ENCODE measurements around the gene SLC2A4RG. TPM values are rescaled to one million over a fixed set of nuclear protein-coding genes. Genes with fewer than 3 reads are reported as not detected.

Gene SLC2A4RG
- total RNA-seq, 5 donors from 2014 or later (not counting 1 experiment from before 2014, with no cell fraction given): 110 to 173 (median 135) TPM

GRCh38 chr20:63755933-63756647 lies 16.5 kb downstream of the SLC2A4RG start:
- no peaks in the 10 kb centered on the region for H3K36me3 ChIP-seq (ENCODE audit: control insufficient read depth in 2 of 2, extremely low read depth in 1 of 2, insufficient read depth in 1 of 2, low read length in 1 of 2)

GRCh38 chr20:63756648-63756991 lies 17.0 kb downstream of the SLC2A4RG start:
- Mint-ChIP-seq H3K4me3 (peak overlapping the region in 1 of 3 donors; percentile 20), H3K27me3 (no peaks in the 10 kb centered on the region), H3K36me3 (no peaks in the 10 kb centered on the region), H3K9me3 (no peaks in the 10 kb centered on the region), H3K27ac (no peak overlapping the region), H3K4me1 (peaks cover 14 to 28% (median 15%) of the 10 kb centered on the region in 3 donors)
- Histone ChIP-seq H3K36me3 (ENCODE audit: control insufficient read depth in 2 of 2, extremely low read depth in 1 of 2, insufficient read depth in 1 of 2, low read length in 1 of 2) (no peaks in the 10 kb centered on the region), H3K4me1 (ENCODE audit: control insufficient read depth in 1 of 2, extremely low read depth in 1 of 2, insufficient read depth in 2 of 2, low read length in 2 of 2) (peaks cover 4 to 16% of the 10 kb centered on the region in 2 experiments), H3K27ac (ENCODE audit: low read length) (no peak overlapping the region), H3K27me3 (replicated peaks in 1 of 2; ENCODE audit: control insufficient read depth in 2 of 2, extremely low read depth in 1 of 2, insufficient read depth in 2 of 2, low read length in 1 of 2) (no peaks in the 10 kb centered on the region), H3K4me3 (ENCODE audit: control insufficient read depth in 1 of 2, extremely low read depth in 1 of 2, low read length in 1 of 2) (no peak overlapping the region), H3K9me3 (no peaks in the 10 kb centered on the region)
- CTCF ChIA-PET: no interaction called here
- POLR2A ChIA-PET: interaction anchor here in 1 of 2 donors (1.0 kb wide), 1 partner anchor 12 kb away, joined by 3 read pairs; no protein-coding TSS in a partner anchor
- DNase-seq: peak in 1 of 35 experiments; percentile 14
- peak in 2 of 4 experiments; percentile 64 to 69 for ATAC-seq (replicated peaks in 1 of 4)
- 51% methylated on average over 3 of the region's 8 CpGs for WGBS (ENCODE audit: insufficient coverage)

More at GRCh38 chr20:63755933-63756647, 16.5 kb downstream of the SLC2A4RG start:
- H3K9me3 ChIP-seq: no peaks in the 10 kb centered on the region
- ChIA-PET CTCF (no interaction called here), POLR2A (interaction anchor here in 1 of 2 donors (1.0 kb wide), 1 partner anchor 12 kb away, joined by 3 read pairs; no protein-coding TSS in a partner anchor)
- H3K36me3 Mint-ChIP-seq: no peaks in the 10 kb centered on the region
- WGBS (ENCODE audit: insufficient coverage): 93% methylated on average over 13 of the region's 18 CpGs
- H3K27ac Mint-ChIP-seq: no peak overlapping the region
- no peak overlapping the region for H3K4me3 ChIP-seq (ENCODE audit: control insufficient read depth in 1 of 2, extremely low read depth in 1 of 2, low read length in 1 of 2)
- no peak for ATAC-seq (replicated peaks in 1 of 4)
- no peaks in the 10 kb centered on the region for H3K27me3 Mint-ChIP-seq
- no peak overlapping the region for H3K27ac ChIP-seq (ENCODE audit: low read length)
- H3K27me3 ChIP-seq (replicated peaks in 1 of 2; ENCODE audit: control insufficient read depth in 2 of 2, extremely low read depth in 1 of 2, insufficient read depth in 2 of 2, low read length in 1 of 2): no peaks in the 10 kb centered on the region
- no peak for DNase-seq
- peaks cover 17 to 31% (median 17%) of the 10 kb centered on the region in 3 donors for H3K4me1 Mint-ChIP-seq
- peaks cover 7 to 21% of the 10 kb centered on the region in 2 experiments for H3K4me1 ChIP-seq (ENCODE audit: control insufficient read depth in 1 of 2, extremely low read depth in 1 of 2, insufficient read depth in 2 of 2, low read length in 2 of 2)
- H3K4me3 Mint-ChIP-seq: peak overlapping the region in 1 of 3 donors; percentile 20
- no peaks in the 10 kb centered on the region for H3K9me3 Mint-ChIP-seq

- Histone ChIP-seq H3K27me3 (replicated peaks in 1 of 2; ENCODE audit: control insufficient read depth in 2 of 2, extremely low read depth in 1 of 2, insufficient read depth in 2 of 2, low read length in 1 of 2) (no peaks in the 10 kb centered on the region), H3K9me3 (no peaks in the 10 kb centered on the region), H3K4me1 (ENCODE audit: control insufficient read depth in 1 of 2, extremely low read depth in 1 of 2, insufficient read depth in 2 of 2, low read length in 2 of 2) (peaks cover 4 to 5% of the 10 kb centered on the region in 2 experiments), H3K36me3 (ENCODE audit: control insufficient read depth in 2 of 2, extremely low read depth in 1 of 2, insufficient read depth in 1 of 2, low read length in 1 of 2) (no peaks in the 10 kb centered on the region), H3K27ac (ENCODE audit: low read length) (no peak overlapping the region), H3K4me3 (ENCODE audit: control insufficient read depth in 1 of 2, extremely low read depth in 1 of 2, low read length in 1 of 2) (no peak overlapping the region)
- Mint-ChIP-seq H3K4me3 (no peak overlapping the region), H3K9me3 (no peaks in the 10 kb centered on the region), H3K27me3 (no peaks in the 10 kb centered on the region), H3K27ac (peak overlapping the region in 1 of 2 donors; percentile 8), H3K36me3 (no peaks in the 10 kb centered on the region), H3K4me1 (peaks cover 7 to 23% (median 10%) of the 10 kb centered on the region in 3 donors)
- ATAC-seq (replicated peaks in 1 of 4) (no peak), DNase-seq (no peak)
- 73% methylated on average over 2 of the region's 7 CpGs for WGBS (ENCODE audit: insufficient coverage)
- ChIA-PET POLR2A (interaction anchor here in 1 of 2 donors (0.6 kb wide), 1 partner anchor 217 kb away, joined by 3 read pairs; no protein-coding TSS in a partner anchor), CTCF (no interaction called here)
Measured at GRCh38 chr20:63758152-63758551, 18.6 kb downstream of the SLC2A4RG start.

GRCh38 chr20:63759377-63759901 lies 19.9 kb downstream of the SLC2A4RG start:
- no peak overlapping the region for H3K27ac ChIP-seq (ENCODE audit: low read length)
- 33% methylated on average over 1 of the region's 7 CpGs for WGBS (ENCODE audit: insufficient coverage)

GRCh38 chr20:63765082-63765873 lies 25.7 kb downstream of the SLC2A4RG start:
- H3K27me3 Mint-ChIP-seq: no peaks in the 10 kb centered on the region

More at GRCh38 chr20:63759377-63759901, 19.9 kb downstream of the SLC2A4RG start:
- ChIA-PET CTCF (interaction anchor here in 1 of 2 donors (0.6 kb wide), 1 partner anchor 88 kb away, joined by 3 read pairs; no protein-coding TSS in a partner anchor), POLR2A (no interaction called here)
- Mint-ChIP-seq H3K4me1 (peaks cover 5 to 23% (median 9%) of the 10 kb centered on the region in 3 donors), H3K36me3 (no peaks in the 10 kb centered on the region), H3K27me3 (no peaks in the 10 kb centered on the region), H3K9me3 (no peaks in the 10 kb centered on the region), H3K27ac (no peak overlapping the region), H3K4me3 (no peak overlapping the region)
- H3K27me3 ChIP-seq (replicated peaks in 1 of 2; ENCODE audit: control insufficient read depth in 2 of 2, extremely low read depth in 1 of 2, insufficient read depth in 2 of 2, low read length in 1 of 2): no peaks in the 10 kb centered on the region
- no peaks in the 10 kb centered on the region for H3K36me3 ChIP-seq (ENCODE audit: control insufficient read depth in 2 of 2, extremely low read depth in 1 of 2, insufficient read depth in 1 of 2, low read length in 1 of 2)
- H3K4me3 ChIP-seq (ENCODE audit: control insufficient read depth in 1 of 2, extremely low read depth in 1 of 2, low read length in 1 of 2): no peak overlapping the region
- H3K4me1 ChIP-seq (ENCODE audit: control insufficient read depth in 1 of 2, extremely low read depth in 1 of 2, insufficient read depth in 2 of 2, low read length in 2 of 2): peaks cover 4 to 5% of the 10 kb centered on the region in 2 experiments
- DNase-seq: no peak
- ATAC-seq (replicated peaks in 1 of 4): no peak
- no peaks in the 10 kb centered on the region for H3K9me3 ChIP-seq

GRCh38 chr20:63765902-63766301 lies 26.3 kb downstream of the SLC2A4RG start:
- H3K4me3 Mint-ChIP-seq: no peak overlapping the region
- Histone ChIP-seq H3K27me3 (replicated peaks in 1 of 2; ENCODE audit: control insufficient read depth in 2 of 2, extremely low read depth in 1 of 2, insufficient read depth in 2 of 2, low read length in 1 of 2) (peaks cover 0 to 22% of the 10 kb centered on the region in 2 experiments), H3K36me3 (ENCODE audit: control insufficient read depth in 2 of 2, extremely low read depth in 1 of 2, insufficient read depth in 1 of 2, low read length in 1 of 2) (no peaks in the 10 kb centered on the region), H3K9me3 (no peaks in the 10 kb centered on the region), H3K4me1 (ENCODE audit: control insufficient read depth in 1 of 2, extremely low read depth in 1 of 2, insufficient read depth in 2 of 2, low read length in 2 of 2) (no peaks in the 10 kb centered on the region), H3K27ac (ENCODE audit: low read length) (no peak overlapping the region), H3K4me3 (ENCODE audit: control insufficient read depth in 1 of 2, extremely low read depth in 1 of 2, low read length in 1 of 2) (no peak overlapping the region)
- no peaks in the 10 kb centered on the region for H3K27me3 Mint-ChIP-seq
- no peaks in the 10 kb centered on the region for H3K9me3 Mint-ChIP-seq
- ChIA-PET POLR2A (no interaction called here), CTCF (interaction anchor here in 1 of 2 donors (0.7 kb wide), 1 partner anchor 19 kb away, joined by 6 read pairs; no protein-coding TSS in a partner anchor)
- DNase-seq (no peak), ATAC-seq (replicated peaks in 1 of 4) (no peak)
- WGBS (ENCODE audit: insufficient coverage): 92% methylated on average over 4 of the region's 7 CpGs
- no peak overlapping the region for H3K27ac Mint-ChIP-seq
- H3K36me3 Mint-ChIP-seq: no peaks in the 10 kb centered on the region
- H3K4me1 Mint-ChIP-seq: no peaks in the 10 kb centered on the region

More at GRCh38 chr20:63765082-63765873, 25.7 kb downstream of the SLC2A4RG start:
- no peaks in the 10 kb centered on the region for H3K36me3 ChIP-seq (ENCODE audit: control insufficient read depth in 2 of 2, extremely low read depth in 1 of 2, insufficient read depth in 1 of 2, low read length in 1 of 2)
- no peak overlapping the region for H3K27ac Mint-ChIP-seq
- H3K9me3 Mint-ChIP-seq: no peaks in the 10 kb centered on the region
- no peaks in the 10 kb centered on the region for H3K36me3 Mint-ChIP-seq
- H3K9me3 ChIP-seq: no peaks in the 10 kb centered on the region
- DNase-seq (no peak), ATAC-seq (replicated peaks in 1 of 4) (no peak)
- 80% methylated on average over 14 of the region's 16 CpGs for WGBS (ENCODE audit: insufficient coverage)
- H3K27ac ChIP-seq (ENCODE audit: low read length): no peak overlapping the region
- ChIA-PET POLR2A (no interaction called here), CTCF (no interaction called here)
- no peaks in the 10 kb centered on the region for H3K4me1 ChIP-seq (ENCODE audit: control insufficient read depth in 1 of 2, extremely low read depth in 1 of 2, insufficient read depth in 2 of 2, low read length in 2 of 2)
- no peak overlapping the region for H3K4me3 Mint-ChIP-seq
- no peak overlapping the region for H3K4me3 ChIP-seq (ENCODE audit: control insufficient read depth in 1 of 2, extremely low read depth in 1 of 2, low read length in 1 of 2)
- peaks cover 0 to 22% of the 10 kb centered on the region in 2 experiments for H3K27me3 ChIP-seq (replicated peaks in 1 of 2; ENCODE audit: control insufficient read depth in 2 of 2, extremely low read depth in 1 of 2, insufficient read depth in 2 of 2, low read length in 1 of 2)
- no peaks in the 10 kb centered on the region for H3K4me1 Mint-ChIP-seq

Data from T-cell (primary cell).